ENCODE data around the gene AKAP11. TPM values are rescaled to one million over a fixed set of nuclear protein-coding genes. Genes with fewer than 3 reads are reported as not detected.

AKAP11 gene
- total and polyA plus RNA-seq, 2 of the 8 experiments (the other 6 are each of a cell fraction or from before 2014, with no cell fraction given): 4.5 to 21.9 TPM

DNA sequence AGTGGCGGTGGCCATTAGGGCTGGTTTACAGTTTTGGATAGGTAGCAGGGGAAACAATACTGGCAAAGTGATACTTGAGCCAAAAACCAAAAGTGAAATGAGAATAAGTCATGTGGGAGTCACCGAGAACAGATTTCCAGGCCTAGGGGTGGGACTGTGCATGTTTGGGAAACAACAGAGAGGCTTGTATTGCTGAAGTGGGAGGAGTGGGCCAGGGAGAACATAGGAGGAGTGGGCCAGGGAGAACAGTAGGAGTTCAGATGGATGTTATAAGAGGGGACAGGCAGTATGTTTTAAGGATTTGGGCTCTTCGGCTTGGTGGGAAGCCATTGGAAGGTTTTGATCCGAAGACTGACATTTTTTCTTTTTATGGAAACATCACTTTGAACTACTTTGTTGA lies 35.5 kb downstream of the AKAP11 start (continued):
- no peak for TF ChIP-seq HDAC6 (IDR thresholded peaks at IDR 0.05; ENCODE audit: low read depth, low read length)
